Measurements from ENCODE around the gene SNRNP48. TPM values are rescaled to one million over a fixed set of nuclear protein-coding genes. Genes with fewer than 3 reads are reported as not detected.

Gene SNRNP48
- total RNA-seq, 1 experiment from 2014 or later, result 29.1 TPM

DNA sequence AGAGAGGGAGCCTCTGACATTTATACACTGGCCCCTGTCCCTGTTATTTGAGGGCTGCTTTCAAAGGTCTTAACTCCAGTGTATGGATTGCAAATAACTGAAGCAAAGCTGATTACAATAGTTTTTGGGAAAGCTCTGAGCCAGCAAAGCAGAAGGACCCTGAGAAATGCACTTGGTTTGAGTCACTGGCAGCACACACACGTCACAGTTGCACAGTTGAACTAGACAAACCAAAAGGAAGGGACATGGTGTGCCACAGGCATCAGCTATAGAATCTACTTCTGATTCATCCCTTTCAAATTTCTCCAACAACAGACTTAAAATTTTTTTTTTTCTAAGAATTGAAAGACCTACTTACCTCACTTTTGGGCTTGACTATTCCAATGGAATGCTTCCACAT, 56.4 kb downstream of the SNRNP48 start:
- Histone ChIP-seq H3K36me3 (ENCODE audit: control insufficient read depth, insufficient read depth, low read length) (no peaks in the 10 kb centered on the region), H3K4me3 (ENCODE audit: low read depth, low read length) (no peak overlapping the region), H3K27me3 (replicated peaks; ENCODE audit: control insufficient read depth, insufficient read depth, low read length) (no peaks in the 10 kb centered on the region), H3K4me1 (peaks cover 7% of the 10 kb centered on the region), H3K9me3 (no peaks in the 10 kb centered on the region)
- Mint-ChIP-seq H3K9me3 (ENCODE audit: unreplicated experiment) (no peaks in the 10 kb centered on the region), H3K27me3 (ENCODE audit: insufficient read depth, unreplicated experiment) (no peaks in the 10 kb centered on the region), H3K4me3 (ENCODE audit: unreplicated experiment) (no peak overlapping the region), H3K36me3 (ENCODE audit: insufficient read depth, unreplicated experiment) (no peaks in the 10 kb centered on the region), H3K27ac (ENCODE audit: unreplicated experiment) (no peak overlapping the region), H3K4me1 (ENCODE audit: low read depth, unreplicated experiment) (peaks cover 6% of the 10 kb centered on the region)
- ChIA-PET POLR2A (no interaction called here), CTCF (interaction anchor here (1.0 kb wide), 1 partner anchor 11 kb away, joined by 3 read pairs; no protein-coding TSS in a partner anchor)
- intact Hi-C loops (cut with micrococcal nuclease; ENCODE audit: unreplicated experiment), result no loop called here
- no peak for DNase-seq
- TF ChIP-seq, protein P1, sequence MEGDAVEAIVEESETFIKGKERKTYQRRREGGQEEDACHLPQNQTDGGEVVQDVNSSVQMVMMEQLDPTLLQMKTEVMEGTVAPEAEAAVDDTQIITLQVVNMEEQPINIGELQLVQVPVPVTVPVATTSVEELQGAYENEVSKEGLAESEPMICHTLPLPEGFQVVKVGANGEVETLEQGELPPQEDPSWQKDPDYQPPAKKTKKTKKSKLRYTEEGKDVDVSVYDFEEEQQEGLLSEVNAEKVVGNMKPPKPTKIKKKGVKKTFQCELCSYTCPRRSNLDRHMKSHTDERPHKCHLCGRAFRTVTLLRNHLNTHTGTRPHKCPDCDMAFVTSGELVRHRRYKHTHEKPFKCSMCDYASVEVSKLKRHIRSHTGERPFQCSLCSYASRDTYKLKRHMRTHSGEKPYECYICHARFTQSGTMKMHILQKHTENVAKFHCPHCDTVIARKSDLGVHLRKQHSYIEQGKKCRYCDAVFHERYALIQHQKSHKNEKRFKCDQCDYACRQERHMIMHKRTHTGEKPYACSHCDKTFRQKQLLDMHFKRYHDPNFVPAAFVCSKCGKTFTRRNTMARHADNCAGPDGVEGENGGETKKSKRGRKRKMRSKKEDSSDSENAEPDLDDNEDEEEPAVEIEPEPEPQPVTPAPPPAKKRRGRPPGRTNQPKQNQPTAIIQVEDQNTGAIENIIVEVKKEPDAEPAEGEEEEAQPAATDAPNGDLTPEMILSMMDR (IDR thresholded peaks at IDR 0.05; ENCODE audit: insufficient read depth in 1 of 2, low read depth in 1 of 2, low read length in 1 of 2, severe bottlenecking in 1 of 2, unreplicated experiment in 1 of 2), result no peak
- BruUV-seq (replicated peaks), result no TSS peak

- intact Hi-C loops (cut with micrococcal nuclease; ENCODE audit: unreplicated experiment), result no loop called here
- POLR2A ChIA-PET, result no interaction called here
- no peaks in the 10 kb centered on the region for H3K36me3 Mint-ChIP-seq (ENCODE audit: insufficient read depth, unreplicated experiment)
- no peaks in the 10 kb centered on the region for H3K36me3 ChIP-seq (ENCODE audit: control insufficient read depth, insufficient read depth, low read length)
- BruUV-seq (replicated peaks), result no TSS peak
- no peaks in the 10 kb centered on the region for H3K9me3 ChIP-seq
- H3K4me3 ChIP-seq (ENCODE audit: low read depth, low read length), result no peak overlapping the region
- DNase-seq, result no peak
- H3K4me1 ChIP-seq, result peaks cover 6% of the 10 kb centered on the region; the same call in 1 of the 2 replicates
- H3K4me3 Mint-ChIP-seq (ENCODE audit: unreplicated experiment), result no peak overlapping the region
- H3K4me1 Mint-ChIP-seq (ENCODE audit: low read depth, unreplicated experiment), result peaks cover 5% of the 10 kb centered on the region
- TF ChIP-seq, protein P1 (IDR thresholded peaks at IDR 0.05; ENCODE audit: insufficient read depth in 1 of 2, low read depth in 1 of 2, low read length in 1 of 2, severe bottlenecking in 1 of 2, unreplicated experiment in 1 of 2), result no peak
- CTCF ChIA-PET, result no interaction called here
- no peak overlapping the region for H3K27ac Mint-ChIP-seq (ENCODE audit: unreplicated experiment)
- H3K9me3 Mint-ChIP-seq (ENCODE audit: unreplicated experiment), result no peaks in the 10 kb centered on the region
- no peaks in the 10 kb centered on the region for H3K27me3 ChIP-seq (replicated peaks; ENCODE audit: control insufficient read depth, insufficient read depth, low read length)
- no peaks in the 10 kb centered on the region for H3K27me3 Mint-ChIP-seq (ENCODE audit: insufficient read depth, unreplicated experiment)
Observed at GRCh38 chr6:7647504-7647903, 57.5 kb downstream of the SNRNP48 start.

- CTCF ChIA-PET, result no interaction called here
- H3K4me3 Mint-ChIP-seq (ENCODE audit: unreplicated experiment), result no peak overlapping the region
- intact Hi-C loops (cut with micrococcal nuclease; ENCODE audit: unreplicated experiment), result no loop called here
- H3K4me1 ChIP-seq, result no peaks in the 10 kb centered on the region
- POLR2A ChIA-PET, result no interaction called here
- no peaks in the 10 kb centered on the region for H3K9me3 ChIP-seq
- no peak for DNase-seq
- H3K9me3 Mint-ChIP-seq (ENCODE audit: unreplicated experiment), result no peaks in the 10 kb centered on the region
- no TSS peak for BruUV-seq (replicated peaks)
- no peak overlapping the region for H3K4me3 ChIP-seq (ENCODE audit: low read depth, low read length)
- H3K36me3 ChIP-seq (ENCODE audit: control insufficient read depth, insufficient read depth, low read length), result no peaks in the 10 kb centered on the region
- no peaks in the 10 kb centered on the region for H3K27me3 ChIP-seq (replicated peaks; ENCODE audit: control insufficient read depth, insufficient read depth, low read length)
- TF ChIP-seq, protein P1 (IDR thresholded peaks at IDR 0.05; ENCODE audit: insufficient read depth in 1 of 2, low read depth in 1 of 2, low read length in 1 of 2, severe bottlenecking in 1 of 2, unreplicated experiment in 1 of 2), result no peak
- H3K4me1 Mint-ChIP-seq (ENCODE audit: low read depth, unreplicated experiment), result no peaks in the 10 kb centered on the region
- no peaks in the 10 kb centered on the region for H3K36me3 Mint-ChIP-seq (ENCODE audit: insufficient read depth, unreplicated experiment)
- no peak overlapping the region for H3K27ac Mint-ChIP-seq (ENCODE audit: unreplicated experiment)
- no peaks in the 10 kb centered on the region for H3K27me3 Mint-ChIP-seq (ENCODE audit: insufficient read depth, unreplicated experiment)
Observed at GRCh38 chr6:7649037-7649810, 59.2 kb downstream of the SNRNP48 start.

Measured in Caco-2 (cell line).